T-helper 2 cell (primary cell): ENCODE data around the gene MYO18A.

Experiments used
- DNase-seq, 5 experiments: peaks; one replicate each; pipeline versions ENCODE4 v3.0.0 to v3.0.0-alpha.2; 2012 to 2022

Gene MYO18A

DNA sequence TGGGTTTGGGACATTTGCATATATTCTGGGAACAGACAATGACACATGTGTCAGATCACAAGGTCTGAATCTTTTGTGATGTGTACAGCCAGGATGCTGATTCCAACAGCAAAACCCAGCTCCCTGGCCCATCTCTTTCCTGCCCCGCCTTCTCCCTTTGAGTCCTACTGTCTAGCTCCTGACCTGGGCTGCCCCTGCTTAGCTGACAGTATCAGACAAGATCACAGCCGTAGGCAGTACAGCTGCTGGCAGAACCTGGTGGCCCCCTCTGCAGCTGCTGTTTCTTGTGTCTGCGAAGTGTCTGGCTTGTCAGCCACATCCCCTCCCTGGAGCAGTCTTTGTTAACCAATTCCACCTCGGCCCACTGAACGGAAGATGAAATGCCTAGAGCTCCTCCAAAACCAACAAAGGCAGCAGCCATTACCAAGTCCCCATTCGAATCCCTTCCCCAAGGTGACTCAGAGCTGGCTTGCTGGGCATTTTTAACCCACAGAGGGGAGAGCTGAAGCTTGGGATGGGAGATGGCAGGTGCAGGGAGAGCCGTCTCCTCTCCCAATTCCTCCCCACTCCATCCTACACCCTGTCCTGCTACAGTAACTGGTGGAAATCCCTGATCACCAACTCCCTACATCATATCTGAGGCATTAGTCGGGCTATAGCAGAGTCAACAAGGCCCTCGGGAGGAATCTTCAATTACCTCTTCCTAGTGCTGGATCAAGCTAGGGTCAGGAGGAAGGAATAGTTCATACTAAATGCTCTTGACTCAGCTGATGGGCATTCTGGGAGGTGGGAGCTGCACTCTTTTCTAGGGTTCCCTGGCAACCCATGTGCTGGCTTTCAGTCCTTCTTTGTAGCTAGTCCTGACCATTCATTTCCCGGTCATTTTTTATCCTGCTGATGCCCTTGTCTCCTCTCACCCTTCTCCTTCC lies 131.5 kb downstream of the MYO18A start:
- no peak for DNase-seq

DNA sequence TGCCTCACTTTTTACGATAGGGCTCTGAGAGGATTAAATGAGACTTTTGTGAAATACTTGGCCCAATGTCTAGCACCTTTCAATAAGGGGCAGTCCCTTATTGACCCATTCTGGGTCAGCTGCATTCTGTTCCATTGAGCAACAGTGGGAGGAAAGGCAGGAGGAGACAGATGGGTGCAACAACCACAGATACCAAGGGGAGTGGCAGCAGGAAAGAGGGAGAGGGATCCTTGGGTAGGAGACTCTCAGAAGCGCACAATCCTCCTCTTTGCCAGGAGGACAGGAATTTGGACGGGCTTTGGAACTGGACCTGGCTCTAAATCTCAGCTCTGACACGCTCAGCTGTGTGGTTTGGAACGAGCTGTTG lies 133.7 kb downstream of the MYO18A start:
- no peak for DNase-seq

DNA sequence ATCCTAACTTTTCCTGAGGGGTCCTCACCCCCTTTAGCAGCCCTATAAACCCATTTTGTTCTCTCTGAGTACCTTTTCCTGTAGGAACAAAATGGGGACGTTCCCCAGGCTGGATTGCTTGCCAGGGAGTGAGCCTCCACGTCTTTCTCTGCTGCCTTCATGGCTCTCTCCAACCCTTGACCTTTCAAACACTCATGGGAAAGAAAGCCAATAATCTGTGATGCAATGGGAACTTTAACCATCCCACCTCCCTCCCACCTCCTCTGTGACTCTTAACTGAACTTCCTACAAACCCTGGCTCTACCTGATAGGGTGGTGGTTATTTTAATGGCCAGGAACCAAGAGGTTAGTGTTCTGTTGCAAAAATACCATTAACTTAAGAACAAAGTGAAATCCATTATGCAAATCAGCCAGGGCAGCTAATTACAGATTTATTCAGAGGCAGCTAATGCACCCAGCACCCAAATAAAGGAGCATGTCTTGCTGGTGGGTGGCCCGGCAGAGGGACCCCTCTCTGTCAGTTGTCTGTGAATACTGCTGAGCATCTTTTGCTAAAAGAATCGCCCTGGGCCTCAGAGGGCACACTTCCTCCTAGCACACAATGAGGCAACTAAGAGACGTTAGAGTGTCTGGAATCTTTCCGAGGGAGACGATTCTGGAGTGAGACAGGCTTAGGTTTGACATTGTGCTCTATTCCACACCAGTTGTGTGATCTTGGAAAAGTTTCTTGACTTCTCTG lies 134.3 kb downstream of the MYO18A start:
- no peak for DNase-seq

DNA sequence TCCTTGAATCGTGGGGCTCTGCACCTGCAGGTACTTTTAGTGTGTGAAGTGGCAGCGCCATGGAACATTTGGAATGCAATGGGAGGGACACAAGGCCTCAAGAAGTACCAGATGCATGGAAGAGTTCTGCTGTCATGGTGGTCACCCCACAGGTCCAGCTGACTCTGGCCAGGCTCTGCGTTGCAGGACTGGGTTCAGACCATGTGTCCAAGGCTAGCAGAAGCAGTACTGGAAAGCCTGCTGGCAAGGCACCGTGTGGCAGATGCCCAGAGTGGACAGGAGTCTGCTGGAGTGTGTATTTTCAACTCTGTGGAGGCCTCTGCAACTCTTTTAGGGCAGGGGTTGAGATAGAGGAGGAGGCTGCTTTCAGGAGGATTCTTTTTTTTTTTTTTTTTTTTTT lies 135.2 kb downstream of the MYO18A start:
- no peak for DNase-seq

DNA sequence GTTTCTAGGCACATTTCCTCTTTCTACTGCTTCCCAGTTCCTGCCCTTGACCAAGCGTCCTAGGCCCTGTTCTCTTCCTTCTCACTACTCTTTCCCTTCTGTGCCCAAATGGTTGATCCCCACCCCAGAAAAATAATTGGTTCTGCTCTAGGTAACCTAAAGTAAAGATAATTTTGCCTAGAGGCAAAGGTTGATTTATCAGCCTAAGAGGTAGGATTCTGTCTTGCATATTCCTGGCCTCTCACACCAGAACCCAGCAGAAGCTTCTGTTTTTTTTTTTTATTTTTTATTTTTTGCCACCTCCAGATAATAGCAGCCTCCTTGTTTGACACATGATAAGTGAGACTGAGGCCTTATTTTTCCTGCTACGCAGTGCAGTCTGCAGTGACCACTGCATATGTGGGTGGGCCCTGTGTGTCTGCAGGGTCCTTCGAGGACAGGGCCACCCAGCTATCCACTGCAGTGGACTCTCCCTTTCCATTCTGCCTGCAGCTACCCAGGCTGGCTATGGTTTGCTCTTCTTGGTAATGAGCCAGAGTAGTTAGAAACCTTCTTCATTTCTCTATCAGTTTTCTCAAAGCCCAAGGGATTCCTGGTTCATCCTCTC lies 136.6 kb downstream of the MYO18A start:
- no peak for DNase-seq

DNA sequence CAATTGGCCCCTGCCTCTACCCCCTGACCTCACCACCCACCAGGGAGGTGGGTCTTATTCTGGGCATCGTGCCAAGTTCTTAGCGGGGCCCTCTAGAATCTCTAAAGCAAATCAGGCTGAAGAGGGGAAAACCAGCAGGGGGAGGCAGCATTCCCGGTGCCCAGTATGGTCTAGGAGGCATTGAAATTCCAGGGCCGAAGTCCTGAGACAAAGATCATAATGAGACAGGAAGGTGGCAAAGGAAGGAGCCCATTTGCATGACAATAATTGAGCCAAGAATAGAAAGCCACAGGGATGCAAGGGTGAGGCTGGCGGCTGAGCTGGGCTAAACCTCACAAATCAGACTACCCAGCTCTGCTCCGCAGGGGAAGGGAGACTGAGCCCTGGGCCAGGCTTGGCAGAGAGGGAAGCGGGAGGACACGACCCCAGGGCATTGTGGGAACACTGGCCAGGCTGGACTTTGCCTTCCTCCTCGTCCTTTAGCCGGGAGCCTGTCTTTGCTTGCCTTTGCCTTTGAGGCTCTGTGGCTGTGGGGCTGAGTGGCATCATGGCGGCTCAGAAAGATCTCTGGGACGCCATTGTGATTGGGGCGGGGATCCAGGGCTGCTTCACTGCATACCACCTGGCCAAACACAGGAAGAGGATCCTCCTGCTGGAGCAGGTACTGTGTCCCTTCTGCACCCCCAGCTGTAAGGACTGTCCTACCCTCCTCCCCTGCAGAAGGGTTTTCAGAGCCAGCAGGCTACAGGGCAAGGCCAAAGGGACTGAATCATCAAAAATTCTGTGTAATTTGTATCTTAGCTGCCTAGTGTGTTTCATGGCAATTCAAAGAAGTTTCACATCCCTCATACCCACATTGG lies 137.3 kb downstream of the MYO18A start, which contains the start of gene PIPOX:
Gene PIPOX (plus strand): TSS at position 463 of the 860 bp plus-strand sequence. CDS start 85 bp downstream, at position 548.
- no peak for DNase-seq

DNA sequence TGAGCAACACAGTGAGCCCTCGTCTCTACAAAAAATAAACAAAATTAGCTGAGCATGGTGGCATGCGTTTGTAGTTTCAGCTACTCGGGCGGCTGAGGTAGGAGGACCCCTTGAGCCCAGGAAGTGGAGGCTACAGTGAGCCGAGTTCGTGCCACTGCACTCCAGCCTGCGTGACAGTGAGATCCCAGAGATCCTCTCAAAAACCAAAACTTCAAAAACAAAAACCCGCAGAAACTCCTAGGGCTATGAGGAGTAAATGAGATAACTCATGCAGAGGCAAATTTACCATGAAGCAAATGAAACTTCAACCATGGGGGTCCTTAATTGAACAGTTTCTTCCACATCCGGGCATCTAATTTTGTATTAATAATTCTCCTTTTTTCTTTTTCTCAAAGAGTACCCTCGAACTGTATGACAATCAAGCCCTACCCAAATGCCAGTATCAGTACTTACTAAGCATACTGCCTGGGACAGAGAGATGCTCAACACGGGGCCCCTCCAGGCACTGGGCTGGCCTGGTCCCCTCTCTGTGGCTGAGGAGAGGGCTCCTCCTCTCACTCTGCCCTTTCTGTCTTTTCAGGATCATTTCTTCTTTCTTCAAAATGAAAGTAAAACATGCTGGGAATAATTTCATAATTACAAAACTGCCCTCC lies 138.0 kb downstream of the MYO18A start:
- DNase-seq = no peak

DNA sequence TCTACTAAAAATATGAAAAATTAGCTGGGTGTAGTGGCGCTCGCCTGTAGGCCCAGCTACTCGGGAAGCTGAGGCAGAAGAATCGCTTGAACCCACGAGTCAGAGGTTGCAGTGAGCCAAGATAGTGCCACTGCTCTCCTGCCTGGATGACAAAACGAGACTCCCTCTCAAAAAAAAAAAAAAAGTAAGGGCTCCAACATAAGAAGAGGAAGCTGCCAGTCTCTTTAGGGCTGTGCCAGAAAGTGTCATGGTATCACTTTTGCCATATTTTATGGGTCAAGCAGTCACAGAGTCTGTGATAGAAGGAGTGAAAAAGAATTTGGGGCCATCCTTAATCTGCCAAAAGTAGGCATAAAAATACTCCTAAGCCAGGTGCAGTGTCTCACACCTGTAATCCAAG lies 138.6 kb downstream of the MYO18A start:
- DNase-seq = no peak

DNA sequence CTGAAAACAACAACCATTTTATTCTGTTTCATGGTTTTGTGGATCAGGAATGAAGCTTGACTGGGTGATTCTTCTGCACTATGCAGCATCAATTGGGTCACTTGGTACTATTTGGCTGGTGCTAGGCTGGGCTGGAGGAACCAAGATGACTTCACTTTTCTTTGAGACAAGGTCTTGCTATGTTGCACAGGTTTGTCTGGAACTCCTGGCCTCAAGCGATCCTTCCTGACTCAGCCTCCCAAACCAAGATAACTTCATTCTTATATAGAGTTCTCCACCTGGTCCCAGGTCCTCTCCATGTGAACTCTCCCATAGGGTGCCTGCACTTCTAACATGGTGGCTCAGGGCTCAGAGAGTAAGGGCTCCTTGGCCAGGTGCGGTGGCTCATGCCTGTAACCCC lies 139.1 kb downstream of the MYO18A start:
- no peak for DNase-seq

DNA sequence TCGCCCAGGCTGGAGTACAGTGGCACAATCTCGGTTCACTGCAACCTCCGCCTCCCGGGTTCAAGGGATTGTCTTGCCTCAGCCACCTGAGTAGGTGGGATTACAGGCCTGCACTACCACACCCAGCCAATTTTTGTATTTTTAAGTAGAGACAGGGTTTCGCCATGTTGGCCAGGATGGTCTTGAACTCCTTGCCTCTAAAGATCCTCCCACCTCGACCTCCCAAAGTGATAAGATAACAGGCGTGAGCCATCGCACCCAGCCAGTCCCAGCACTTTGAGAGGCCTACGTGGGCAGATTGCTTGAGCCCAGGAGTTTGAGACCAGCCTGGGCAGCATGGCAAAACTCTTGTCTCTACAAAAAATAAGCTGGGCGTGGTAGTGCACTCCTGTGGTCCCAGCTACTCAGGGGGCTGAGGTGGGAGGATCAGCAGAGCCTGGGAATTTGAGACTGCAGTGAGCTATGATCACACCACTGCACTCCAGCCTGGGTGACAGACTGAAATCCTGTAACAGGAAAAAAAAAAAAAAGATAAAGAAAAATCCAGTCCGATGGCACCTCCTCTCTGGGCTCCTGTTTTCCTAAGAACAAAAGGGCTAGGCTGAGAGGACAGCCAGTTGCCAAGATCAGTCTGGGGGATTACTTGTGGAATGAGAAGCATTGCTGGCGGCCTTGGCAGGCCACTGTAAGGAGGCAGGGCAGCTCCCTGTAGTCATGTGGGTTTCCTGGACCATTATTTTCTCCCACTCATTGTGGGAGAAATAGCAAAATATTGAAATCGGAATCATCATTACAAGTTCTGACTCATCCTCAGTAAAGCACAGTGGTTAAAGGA lies 140.2 kb downstream of the MYO18A start:
- no peak for DNase-seq

DNA sequence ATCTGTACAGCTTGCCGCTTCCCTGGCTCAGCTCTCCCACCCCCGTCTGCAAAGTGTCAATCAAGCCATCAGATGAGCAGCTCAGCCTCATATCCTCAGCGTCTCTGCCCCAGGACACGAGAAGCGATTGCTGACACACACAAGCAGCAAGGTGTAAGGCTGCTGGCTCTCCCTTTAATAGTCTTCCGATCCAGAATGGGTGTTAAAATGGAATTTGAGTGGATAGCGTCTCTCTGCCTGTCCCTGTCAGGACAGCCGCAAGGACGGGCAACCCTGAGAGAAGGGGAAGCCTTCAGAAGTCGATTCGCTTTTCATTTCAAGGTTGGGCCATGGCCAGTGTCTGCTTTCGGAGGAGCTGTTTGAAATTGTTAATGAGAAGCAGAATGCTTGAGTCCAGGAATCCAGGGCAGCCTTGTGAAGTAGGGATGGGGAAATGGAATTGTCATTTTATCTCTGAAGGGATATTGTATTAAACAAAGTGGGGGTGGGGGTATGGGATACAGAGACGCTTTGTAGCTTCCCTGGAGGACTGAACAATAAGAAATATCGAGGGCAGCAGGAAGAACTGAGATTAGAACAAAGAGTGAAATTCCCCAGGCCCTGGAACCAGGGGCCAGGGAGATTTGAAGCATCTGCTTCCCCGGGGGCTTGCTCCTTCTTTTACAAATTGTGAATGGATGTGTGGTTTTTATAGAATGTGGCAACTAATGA lies 142.0 kb downstream of the MYO18A start:
- no peak for DNase-seq

DNA sequence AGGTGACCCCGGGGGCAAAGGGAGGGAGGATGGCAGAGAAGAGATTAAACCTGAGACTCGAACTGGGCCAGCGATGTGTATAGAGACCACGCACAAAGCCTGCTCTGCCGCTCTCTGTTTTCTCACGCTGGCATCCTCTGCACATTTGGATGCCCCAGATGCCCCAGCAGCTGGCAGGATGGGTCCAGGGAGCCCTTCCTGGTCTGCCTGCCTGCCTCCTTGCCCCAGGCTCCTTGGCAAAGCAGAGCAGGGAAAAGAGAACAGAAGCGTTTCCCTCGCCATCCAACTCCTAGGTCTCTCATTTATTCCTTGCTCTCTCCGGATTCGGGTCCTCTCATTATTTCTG lies 142.5 kb downstream of the MYO18A start:
- DNase-seq = no peak

DNA sequence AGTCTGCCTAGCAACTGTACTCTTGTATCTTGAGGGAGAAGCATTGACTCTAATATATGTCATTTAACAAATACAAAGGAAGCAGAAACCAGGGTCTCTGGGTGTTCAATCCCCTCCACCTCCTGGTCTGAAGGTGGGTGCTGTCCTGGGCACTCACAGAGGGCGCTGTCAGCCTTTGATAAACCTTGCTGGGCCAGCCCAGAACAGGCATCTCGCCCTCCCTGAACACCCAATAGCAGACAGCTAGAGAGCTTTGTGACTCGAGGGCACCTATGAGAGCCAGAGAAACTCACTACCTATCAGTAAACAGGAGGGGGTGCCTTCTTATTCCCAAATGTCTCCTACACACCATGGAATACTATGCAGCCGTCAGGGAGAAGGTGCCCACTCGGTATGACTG lies 143.6 kb downstream of the MYO18A start:
- DNase-seq = no peak

DNA sequence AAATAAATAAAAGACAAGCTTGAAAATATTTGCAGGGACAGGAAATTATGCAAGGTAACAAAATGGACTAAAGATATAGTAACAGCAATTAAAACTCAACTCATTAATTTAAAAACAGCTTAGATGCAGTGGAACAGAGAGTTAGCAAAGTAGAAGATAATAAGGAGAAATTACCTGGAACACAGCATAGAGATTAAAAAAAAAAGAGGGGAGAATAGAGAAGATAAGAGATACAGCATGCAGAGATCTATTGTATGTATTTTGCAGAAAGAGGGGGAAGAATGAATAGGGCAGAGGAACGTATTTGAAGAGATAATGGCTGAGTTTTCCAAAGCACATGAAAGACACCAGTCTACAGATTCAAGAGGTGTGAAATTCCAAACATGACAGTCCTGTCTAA lies 145.7 kb downstream of the MYO18A start:
- no peak for DNase-seq

DNA sequence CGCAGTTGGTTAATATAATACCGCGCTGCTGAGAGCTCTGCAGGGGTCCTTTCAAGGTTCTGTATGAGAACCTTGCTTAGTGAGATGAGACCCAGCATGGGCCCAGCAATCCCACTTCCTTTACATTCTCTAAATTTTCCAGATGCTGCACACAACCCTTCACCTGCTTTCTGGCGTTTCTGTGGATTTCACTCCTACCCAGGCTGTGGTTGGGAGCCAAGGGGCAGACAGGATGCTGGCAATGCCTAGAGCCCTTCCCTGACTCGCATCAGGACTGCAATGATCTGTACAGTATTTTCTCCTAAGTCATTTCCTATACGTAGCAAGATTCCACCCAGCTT lies 147.4 kb downstream of the MYO18A start:
- DNase-seq = no peak

DNA sequence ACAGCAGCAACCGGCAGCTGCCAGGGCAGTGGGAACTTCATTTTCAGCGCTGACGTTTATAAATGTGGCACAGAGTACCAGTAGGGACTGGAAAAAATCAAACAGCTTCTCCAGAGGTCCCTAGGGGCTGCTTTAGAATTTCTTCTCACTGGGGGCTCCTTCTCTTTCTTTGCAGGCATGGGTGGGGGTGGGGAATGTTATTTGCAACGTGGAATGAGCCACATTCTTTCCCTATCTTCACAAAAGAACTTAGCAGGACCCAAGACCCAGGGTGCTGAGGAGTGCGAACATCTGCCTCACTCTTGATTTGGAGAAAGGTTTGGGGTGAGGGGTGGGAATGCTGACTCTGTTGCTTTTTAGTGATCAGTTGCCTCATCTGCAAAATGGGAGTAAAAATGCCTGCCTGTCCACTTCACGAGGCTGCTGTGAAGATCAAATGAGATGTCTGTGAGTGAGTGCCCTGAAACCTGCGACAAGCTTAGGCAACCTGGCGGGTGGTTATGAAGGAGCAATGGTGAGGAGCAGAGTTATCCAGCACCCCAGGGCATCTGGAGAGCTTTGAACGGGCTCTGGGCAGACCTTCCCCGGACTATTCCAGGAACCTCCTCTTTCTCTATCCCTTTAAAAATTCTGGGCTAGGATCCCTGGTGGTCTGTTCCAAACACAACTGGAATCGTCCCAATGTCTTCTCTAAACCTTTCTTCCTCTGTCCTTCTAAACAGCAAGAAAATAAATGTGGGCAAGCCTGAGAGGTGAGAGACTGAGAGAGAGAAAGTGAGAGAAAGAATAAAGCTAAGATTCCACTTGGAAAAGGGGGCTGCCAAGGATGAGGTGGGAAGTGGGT lies 148.0 kb downstream of the MYO18A start:
- no peak for DNase-seq

DNA sequence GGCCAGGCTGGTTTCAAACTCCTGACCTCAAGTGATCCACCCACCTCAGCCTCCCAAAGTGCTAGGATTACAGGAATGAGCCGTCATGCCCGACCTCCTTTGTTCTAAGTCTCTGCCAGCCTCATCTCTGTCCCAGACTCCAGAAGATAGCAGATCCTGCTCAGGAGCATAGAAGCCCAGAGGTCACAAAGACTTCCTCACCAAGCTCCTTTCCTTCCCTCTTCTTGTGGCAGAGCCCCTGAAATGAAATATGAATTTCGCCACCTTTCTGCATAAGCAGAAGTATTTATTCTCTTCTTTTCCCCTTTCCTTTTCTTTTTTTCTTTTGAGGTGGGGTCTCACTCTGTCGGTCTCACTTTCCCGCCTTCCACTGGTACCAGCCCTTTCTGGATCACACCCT lies 148.7 kb downstream of the MYO18A start:
- no peak for DNase-seq

DNA sequence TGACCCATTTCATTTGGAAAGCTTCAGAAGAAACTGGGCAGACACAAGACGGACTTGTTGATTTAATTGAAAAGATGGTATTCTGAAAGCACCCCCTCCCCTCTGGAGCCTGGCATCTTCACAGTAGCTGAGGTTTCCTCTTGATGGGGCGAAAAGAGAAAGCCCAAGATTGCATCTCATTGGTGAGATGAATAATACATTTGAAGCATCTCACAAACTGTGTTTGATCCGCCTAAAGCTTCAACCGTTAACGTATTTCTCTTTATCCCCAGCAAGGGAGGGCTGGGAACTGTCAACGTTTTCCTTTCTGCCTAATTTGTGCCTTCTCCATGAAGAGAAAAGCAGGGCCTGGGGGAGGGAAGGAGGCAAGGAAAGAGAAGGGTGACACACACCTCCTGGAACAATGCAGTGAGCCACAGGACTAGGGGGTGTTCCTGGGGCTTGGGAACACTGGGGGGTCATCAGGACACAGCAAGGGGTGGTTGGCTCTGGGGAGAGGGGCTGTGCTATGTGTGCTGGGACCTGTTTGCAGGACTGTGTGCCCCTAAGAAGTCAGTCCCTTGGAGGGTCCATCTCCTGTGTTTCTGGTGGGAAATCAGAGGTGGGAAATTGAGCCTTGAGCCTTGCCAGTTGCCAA lies 155.8 kb downstream of the MYO18A start:
- DNase-seq = no peak

DNA sequence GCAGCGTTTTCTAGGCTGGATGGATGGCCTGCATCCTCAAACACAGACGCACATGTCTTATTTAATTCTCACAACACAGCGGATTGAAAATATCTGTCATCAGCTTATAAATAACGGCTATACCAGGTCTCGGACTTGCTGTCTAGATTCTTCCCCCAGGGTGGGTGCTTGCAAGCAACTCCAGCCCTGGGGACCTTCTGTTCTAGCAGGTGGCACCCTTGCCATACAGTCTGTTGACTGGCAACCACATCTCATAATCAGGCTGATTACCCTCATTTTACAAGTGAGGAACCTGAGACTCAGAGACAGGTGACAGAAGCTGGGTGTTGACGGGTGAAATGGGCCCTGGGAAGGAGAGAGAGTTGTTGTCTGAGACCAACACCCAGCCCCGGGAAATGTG lies 158.1 kb downstream of the MYO18A start:
- DNase-seq = no peak
